Smooth muscle cell (in vitro differentiated cells): Measurements from ENCODE around the gene POFUT1. TPM values are rescaled to one million over a fixed set of nuclear protein-coding genes. Genes with fewer than 3 reads are reported as not detected.

Experiments
- DNase-seq: peaks from one replicate; lab custom pipeline; 2025; ENCODE audit not compliant: unreplicated experiment; lab: John Stamatoyannopoulos, UW
- H2AFZ ChIP-seq: fragments of 200-600 bp; sonication (generic); 2 replicates; pipeline ENCODE4 v1.6.0; 2016; ENCODE audit warnings: antibody characterized with exemption, low read depth, mild to moderate bottlenecking
- H3F3A ChIP-seq: fragments of 200-600 bp; sonication (generic); 2 replicates; pipeline ENCODE4 v1.6.0; 2017; ENCODE audit warnings: antibody characterized with exemption, low read depth
- H3K27ac ChIP-seq: fragments of 200-600 bp; sonication (generic); 2 replicates; pipeline ENCODE4 v1.5.1; 2016; ENCODE audit warnings: low read depth, mild to moderate bottlenecking
- H3K27me3 ChIP-seq: fragments of 200-600 bp; sonication (generic); 2 replicates; pipeline ENCODE4 v1.6.1; 2016; ENCODE audit warnings: low read depth, mild to moderate bottlenecking
- H3K36me3 ChIP-seq: fragments of 200-600 bp; sonication (generic); 2 replicates; pipeline ENCODE4 v1.5.1; 2016; ENCODE audit warnings: low read depth
- H3K4me1 ChIP-seq: fragments of 200-600 bp; sonication (generic); 2 replicates; pipeline ENCODE4 v1.5.1; 2016; ENCODE audit warnings: low read depth
- H3K4me2 ChIP-seq: fragments of 200-600 bp; sonication (generic); 2 replicates; pipeline ENCODE4 v1.6.0; 2016; ENCODE audit warnings: mild to moderate bottlenecking
- H3K4me3 ChIP-seq: fragments of 200-600 bp; sonication (generic); 2 replicates; pipeline ENCODE4 v1.5.1; 2016; ENCODE audit warnings: mild to moderate bottlenecking
- H3K79me2 ChIP-seq: fragments of 200-600 bp; sonication (generic); 2 replicates; pipeline ENCODE4 v1.6.0; 2016; ENCODE audit warnings: low read depth, mild to moderate bottlenecking
- H3K9ac ChIP-seq: fragments of 200-600 bp; sonication (generic); 2 replicates; pipeline ENCODE4 v1.6.0; 2016; ENCODE audit warnings: low read depth
- H3K9me3 ChIP-seq: fragments of 200-600 bp; sonication (generic); replicated peaks from 2 replicates; pipeline ENCODE4 v1.5.1; 2016; ENCODE audit warnings: low read depth
- H4K20me1 ChIP-seq: fragments of 200-600 bp; sonication (generic); 2 replicates; pipeline ENCODE4 v1.6.0; 2016; ENCODE audit warnings: low read depth
- CTCF ChIP-seq: fragments of 200-600 bp; sonication (generic); IDR thresholded peaks from 2 replicates; pipeline ENCODE4 v1.5.1; 2017; ENCODE audit warnings: borderline replicate concordance, mild to moderate bottlenecking, antibody characterized with exemption; ENCODE audit not compliant: insufficient read depth, poor library complexity, severe bottlenecking
- WGBS: methylation state at CpG from one replicate; pipeline ENCODE4 v1.1.7; 2016; ENCODE audit warnings: low lambda C conversion rate; 5-methylcytosine and 5-hydroxymethylcytosine counted together
- polyA plus RNA-seq: library from polyadenylated mRNA; unstranded; fragments of >200 nt; fragmentation: Nextera tagmentation; extraction: Ambion mirVana; gene quantifications from 2 replicates; pipeline ENCODE4 v1.2.1, GENCODE V29; 2016
- total RNA-seq: library from RNA; depleted of rRNA; stranded (reverse); fragments of >200 nt; gene quantifications from 2 replicates; pipeline ENCODE4 v1.2.3, GENCODE V29; 2014

Gene POFUT1
- total and polyA plus RNA-seq, 2 experiments from 2014 or later = 44.3 to 45.0 TPM

- Histone ChIP-seq H3K4me1 (no peaks in the 10 kb centered on the region), H3K36me3 (no peaks in the 10 kb centered on the region), H3K4me3 (no peak overlapping the region), H3F3A (no peaks in the 10 kb centered on the region), H3K27me3 (no peaks in the 10 kb centered on the region), H3K79me2 (no peaks in the 10 kb centered on the region), H4K20me1 (no peaks in the 10 kb centered on the region), H3K27ac (no peak overlapping the region), H3K9me3 (no peaks in the 10 kb centered on the region), H3K9ac (no peak overlapping the region), H3K4me2 (no peak overlapping the region), H2AFZ (no peak overlapping the region)
- no peak for TF ChIP-seq CTCF
- no peak for DNase-seq
- WGBS = 100% methylated on average over 2 of the region's 2 CpGs
Observed at GRCh38 chr20:32236819-32237218, 29.1 kb downstream of the POFUT1 start.

GRCh38 chr20:32237419-32237818 is 29.7 kb downstream of the POFUT1 start:
- no peak overlapping the region for H3K4me3 ChIP-seq
- no peak overlapping the region for H3K27ac ChIP-seq
- no peak overlapping the region for H3K9ac ChIP-seq
- 90% methylated on average over 6 of the region's 6 CpGs for WGBS
- no peaks in the 10 kb centered on the region for H3K4me1 ChIP-seq
- H3K9me3 ChIP-seq = no peaks in the 10 kb centered on the region
- H3K27me3 ChIP-seq = no peaks in the 10 kb centered on the region
- H3K79me2 ChIP-seq = no peaks in the 10 kb centered on the region
- DNase-seq = no peak
- no peak overlapping the region for H2AFZ ChIP-seq
- no peaks in the 10 kb centered on the region for H3F3A ChIP-seq
- H3K4me2 ChIP-seq = no peak overlapping the region
- H3K36me3 ChIP-seq = no peaks in the 10 kb centered on the region
- no peaks in the 10 kb centered on the region for H4K20me1 ChIP-seq
- no peak for TF ChIP-seq CTCF

- Histone ChIP-seq H3K4me3 (no peak overlapping the region), H3K36me3 (no peaks in the 10 kb centered on the region), H3K27me3 (no peaks in the 10 kb centered on the region), H2AFZ (no peak overlapping the region), H3K4me2 (no peak overlapping the region), H3K9me3 (no peaks in the 10 kb centered on the region), H3K27ac (no peak overlapping the region), H3F3A (no peaks in the 10 kb centered on the region), H3K9ac (no peak overlapping the region), H3K4me1 (no peaks in the 10 kb centered on the region), H4K20me1 (no peaks in the 10 kb centered on the region), H3K79me2 (no peaks in the 10 kb centered on the region)
- TF ChIP-seq CTCF = no peak
- no peak for DNase-seq
- 87% methylated on average over 9 of the region's 9 CpGs for WGBS
Observed at GRCh38 chr20:32238483-32239425, 31.1 kb downstream of the POFUT1 start.
